SK-N-SH (cell line): Measurements from ENCODE around the gene NYAP1. TPM values are rescaled to one million over a fixed set of nuclear protein-coding genes. Genes with fewer than 3 reads are reported as not detected.
A peak's percentile ranks its signal among the peaks of the same experiment; 100 is the strongest.

Experiments
- CTCF ChIA-PET: fragments of 300-600, 350-600 bp; formaldehyde crosslinking; extraction: SDS; loops from one replicate; lab custom pipeline; 2021; lab: Yijun Ruan, JAX
- POLR2A ChIA-PET: fragments of 350-600 bp; sonication (Branson Sonifier 250); formaldehyde crosslinking; extraction: SDS; loops from one replicate; lab custom pipeline; 2020; ENCODE audit warnings: antibody characterized with exemption, inconsistent platforms; lab: Yijun Ruan, JAX
- DNase-seq: peaks from one replicate; pipeline ENCODE4 v3.0.0; 2012
- H2AFZ ChIP-seq: fragments of 200-600 bp; sonication (generic); 2 replicates; pipeline ENCODE4 v1.8.1; 2016; ENCODE audit warnings: antibody characterized with exemption, mild to moderate bottlenecking, low read depth
- H3F3A ChIP-seq: fragments of 200-600 bp; sonication (generic); replicated peaks from 2 replicates; pipeline ENCODE3; 2016; ENCODE audit warnings: antibody characterized with exemption, mild to moderate bottlenecking; ENCODE audit not compliant: insufficient read depth
- H3K27ac ChIP-seq, 2 experiments: fragments of 200-500 bp in 1 of 2; fragments of 200-600 bp in 1 of 2; sonication (Bioruptor generic) in 1 of 2; sonication (generic), shearing (Covaris generic) in 1 of 2; 2 replicates each; pipeline versions ENCODE4 v1.5.1 to v1.6.1; 2014 to 2016; ENCODE audit warnings: low read depth in 2 of 2, inconsistent platforms in 1 of 2, low read length in 1 of 2, mild to moderate bottlenecking in 1 of 2, mixed read lengths in 1 of 2
- H3K27me3 ChIP-seq: fragments of 200-600 bp; sonication (generic), shearing (Covaris generic); 2 replicates; pipeline ENCODE4 v1.6.1; 2016; ENCODE audit warnings: mixed run types; ENCODE audit not compliant: insufficient read depth
- H3K36me3 ChIP-seq, 2 experiments: fragments of 200-500 bp in 1 of 2; fragments of 200-600 bp in 1 of 2; sonication (Bioruptor generic) in 1 of 2; sonication (generic) in 1 of 2; replicated peaks in 1 of 2; 2 replicates each; pipeline versions ENCODE3 to v1.5.1; 2014 to 2016; ENCODE audit warnings: low read length in 1 of 2, mild to moderate bottlenecking in 1 of 2; ENCODE audit not compliant: insufficient read depth in 2 of 2, control insufficient read depth in 1 of 2
- H3K4me1 ChIP-seq, 2 experiments: fragments of 200-500 bp in 1 of 2; fragments of 200-600 bp in 1 of 2; sonication (Bioruptor generic) in 1 of 2; sonication (generic), shearing (Covaris generic) in 1 of 2; 2 replicates each; pipeline versions ENCODE4 v1.5.1 to v1.6.1; 2014 to 2016; ENCODE audit warnings: low read depth in 1 of 2, low read length in 1 of 2, mixed run types in 1 of 2; ENCODE audit not compliant: insufficient read depth in 2 of 2, control insufficient read depth in 1 of 2
- H3K4me2 ChIP-seq: fragments of 200-600 bp; sonication (generic), shearing (Covaris generic); 2 replicates; pipeline ENCODE4 v1.6.1; 2017; ENCODE audit warnings: mixed run types
- H3K4me3 ChIP-seq, 2 experiments: fragments of 200-500 bp in 1 of 2; fragments of 200-600 bp in 1 of 2; sonication (Bioruptor generic) in 1 of 2; sonication (generic), shearing (Covaris generic) in 1 of 2; 2 replicates each; pipeline versions ENCODE4 v1.5.1 to v1.8.1; 2014 to 2016; ENCODE audit warnings: low read depth in 2 of 2, inconsistent platforms in 1 of 2, low read length in 1 of 2, mild to moderate bottlenecking in 1 of 2, mixed read lengths in 1 of 2, moderate library complexity in 1 of 2
- H3K79me2 ChIP-seq: fragments of 200-600 bp; sonication (generic); 2 replicates; pipeline ENCODE4 v1.8.1; 2017; ENCODE audit warnings: mild to moderate bottlenecking; ENCODE audit not compliant: insufficient read depth
- H3K9ac ChIP-seq: fragments of 200-600 bp; sonication (generic); 2 replicates; pipeline ENCODE4 v1.6.1; 2017; ENCODE audit warnings: mixed run types
- H3K9me2 ChIP-seq: fragments of 200-600 bp; sonication (generic); 2 replicates; pipeline ENCODE4 v1.6.1; 2017; ENCODE audit warnings: mixed run types
- H3K9me3 ChIP-seq: fragments of 200-600 bp; sonication (generic); 2 replicates; pipeline ENCODE4 v1.6.1; 2017; ENCODE audit warnings: mixed run types, mild to moderate bottlenecking, moderate library complexity
- H4K20me1 ChIP-seq: fragments of 200-600 bp; sonication (generic); 2 replicates; pipeline ENCODE4 v1.6.1; 2017; ENCODE audit warnings: mild to moderate bottlenecking, mixed run types; ENCODE audit not compliant: insufficient read depth
- ELF1 ChIP-seq: IDR thresholded peaks from 2 replicates; pipeline ENCODE4 v1.4.0; 2012
- FOXM1 ChIP-seq: IDR thresholded peaks from 2 replicates; pipeline ENCODE4 v1.4.0; 2012; ENCODE audit warnings: low read depth, mild to moderate bottlenecking
- GABPA ChIP-seq: IDR thresholded peaks from 2 replicates; pipeline ENCODE4 v1.4.0; 2012; ENCODE audit warnings: low read depth, mild to moderate bottlenecking
- GATA2 ChIP-seq: sonication (generic); formaldehyde crosslinking; IDR thresholded peaks from 2 replicates; pipeline ENCODE4 v1.5.0; 2020; ENCODE audit warnings: mild to moderate bottlenecking, missing genetic modification reagents
- IRF3 ChIP-seq: fragments of 150-350 bp; IDR thresholded peaks from 2 replicates; pipeline ENCODE4 v1.6.1; 2016; ENCODE audit warnings: mild to moderate bottlenecking, low read depth, low read length
- JUND ChIP-seq: IDR thresholded peaks from 2 replicates; pipeline ENCODE4 v1.4.0; 2012
- MAX ChIP-seq: IDR thresholded peaks from 2 replicates; pipeline ENCODE4 v1.4.0; 2012; ENCODE audit warnings: low read depth
- MEF2A ChIP-seq: IDR thresholded peaks from 2 replicates; pipeline ENCODE4 v1.4.0; 2012; ENCODE audit warnings: low read depth, borderline replicate concordance
- MXI1 ChIP-seq: IDR thresholded peaks from 2 replicates; pipeline ENCODE4 v1.6.1; 2012; ENCODE audit warnings: mild to moderate bottlenecking, low read depth, low read length, improper control_type of control experiment
- NFIC ChIP-seq: IDR thresholded peaks from 2 replicates; pipeline ENCODE4 v1.4.0; 2012; ENCODE audit warnings: borderline replicate concordance
- POLR2AphosphoS5 ChIP-seq: IDR thresholded peaks from 2 replicates; pipeline ENCODE4 v1.6.1; 2012; ENCODE audit warnings: low read depth, low read length
- RCOR1 ChIP-seq: fragments of 150-350 bp; IDR thresholded peaks from 2 replicates; pipeline ENCODE4 v1.6.1; 2017; ENCODE audit warnings: antibody characterized with exemption, low read length
- REST ChIP-seq: IDR thresholded peaks from 2 replicates; pipeline ENCODE4 v1.6.1; 2012; ENCODE audit warnings: mild to moderate bottlenecking, low read depth, low read length, moderate library complexity
- RXRA ChIP-seq: IDR thresholded peaks from 2 replicates; pipeline ENCODE4 v1.4.0; 2012; ENCODE audit warnings: low read depth, mild to moderate bottlenecking, borderline replicate concordance
- SMC3 ChIP-seq: IDR thresholded peaks from 2 replicates; pipeline ENCODE4 v1.6.1; 2012; ENCODE audit warnings: low read depth, low read length, improper control_type of control experiment
- TAF1 ChIP-seq: IDR thresholded peaks from 2 replicates; pipeline ENCODE4 v1.6.1; 2012; ENCODE audit warnings: low read depth, mild to moderate bottlenecking, low read length, moderate library complexity, borderline replicate concordance
- TCF12 ChIP-seq: IDR thresholded peaks from 2 replicates; pipeline ENCODE4 v1.4.0; 2012
- USF1 ChIP-seq: IDR thresholded peaks from 2 replicates; pipeline ENCODE4 v1.4.0; 2012; ENCODE audit warnings: low read depth, borderline replicate concordance
- whole genome bisulfite sequencing: methylation state at CpG from one replicate; pipeline ENCODE4 v1.1.6; 2017; ENCODE audit warnings: low lambda C conversion rate; 5-methylcytosine and 5-hydroxymethylcytosine counted together
- polyA plus RNA-seq, 3 experiments: library from polyadenylated mRNA; depleted of rRNA; stranded (reverse); fragments of >200 nt; gene quantifications; 2 replicates each; pipeline ENCODE4 v1.2.3, GENCODE V29; 2012

Gene NYAP1
- polyA plus RNA-seq, 1 of the 3 experiments (the other 2 are of a cell fraction): 6.0 TPM

- DNase-seq: no peak
- peaks cover 0 to 6% of the 10 kb centered on the region in 2 experiments for H3K36me3 ChIP-seq
- H3K9me2 ChIP-seq: no peaks in the 10 kb centered on the region
- H3K79me2 ChIP-seq: no peaks in the 10 kb centered on the region
- no peak overlapping the region for H3K9ac ChIP-seq
- CTCF ChIA-PET: interaction anchor here (1.0 to 11.1 kb wide), 2 partner anchors 10 to 69 kb away, joined by 3 to 151 read pairs; no protein-coding TSS in a partner anchor
- no peaks in the 10 kb centered on the region for H3K9me3 ChIP-seq
- no peak overlapping the region for H3K27ac ChIP-seq
- no peaks in the 10 kb centered on the region for H3F3A ChIP-seq
- no peak overlapping the region for H2AFZ ChIP-seq
- TF ChIP-seq IRF3: no peak
- TF ChIP-seq GATA2 (CRISPR knock-in tag): no peak
- no peak for TF ChIP-seq USF1
- peaks cover 3 to 17% of the 10 kb centered on the region in 2 experiments; a peak in 2 of 4 replicates for H3K4me1 ChIP-seq
- no peaks in the 10 kb centered on the region for H4K20me1 ChIP-seq
- no peaks in the 10 kb centered on the region for H3K27me3 ChIP-seq
- H3K4me2 ChIP-seq: no peak overlapping the region
- POLR2A ChIA-PET: no interaction called here
- no peak overlapping the region for H3K4me3 ChIP-seq
- 86% methylated on average over 5 of the region's 5 CpGs for WGBS
These were observed 9.2 kb downstream of the NYAP1 start for GRCh38 chr7:100492738-100493475.

- no peaks in the 10 kb centered on the region for H3K27me3 ChIP-seq
- H3K9me3 ChIP-seq: no peaks in the 10 kb centered on the region
- CTCF ChIA-PET: interaction anchor here (0.9 to 2.2 kb wide), 6 partner anchors 10 to 73 kb away, joined by 3 to 12 read pairs (median 4); partner anchors contain the start of gene NYAP1
- no peak overlapping the region for H3K9ac ChIP-seq
- H2AFZ ChIP-seq: no peak overlapping the region
- no peaks in the 10 kb centered on the region for H4K20me1 ChIP-seq
- no peak overlapping the region for H3K27ac ChIP-seq
- no peak overlapping the region for H3K4me3 ChIP-seq
- no peaks in the 10 kb centered on the region for H3K9me2 ChIP-seq
- peak; percentile 36 for DNase-seq
- H3K4me2 ChIP-seq: no peak overlapping the region
- POLR2A ChIA-PET: interaction anchor here (1.2 kb wide), 1 partner anchor 46 kb away, joined by 3 read pairs; the partner anchor contains the start of gene AGFG2
- H3K79me2 ChIP-seq: no peaks in the 10 kb centered on the region
- WGBS: 93% methylated on average over 52 of the region's 56 CpGs
- H3K4me1 ChIP-seq: peaks cover 3 to 17% of the 10 kb centered on the region in 2 experiments; a peak in 2 of 4 replicates
- peaks cover 0 to under 1% of the 10 kb centered on the region in 2 experiments for H3K36me3 ChIP-seq
- no peaks in the 10 kb centered on the region for H3F3A ChIP-seq
- no peak for TF ChIP-seq MXI1
- TF ChIP-seq MEF2A: no peak
- no peak for TF ChIP-seq TAF1
- no peak for TF ChIP-seq TCF12
- TF ChIP-seq REST: no peak
- TF ChIP-seq MAX: no peak
- TF ChIP-seq GATA2 (CRISPR knock-in tag): no peak
- TF ChIP-seq SMC3: no peak
- no peak for TF ChIP-seq NFIC
- TF ChIP-seq RXRA: no peak
- TF ChIP-seq RCOR1: no peak
- TF ChIP-seq ELF1: no peak
- no peak for TF ChIP-seq IRF3
- TF ChIP-seq GABPA: no peak
- no peak for TF ChIP-seq POLR2AphosphoS5
- TF ChIP-seq FOXM1: no peak
- no peak for TF ChIP-seq JUND
These were observed 9.9 kb downstream of the NYAP1 start for GRCh38 chr7:100493476-100494264.
